ENCODE measurements around the gene FPR1.

The FPR1 gene

GRCh38 chr19:51751655-51752054, at the start of gene FPR1:
TSS of gene FPR1 (minus strand) at chr19:51751878. CDS start at chr19:51746994, 4,884 bp downstream.
- no peak for DNase-seq

- DNase-seq: no peak
Measured at GRCh38 chr19:51800473-51801244, 49.0 kb upstream of the FPR1 start.

GRCh38 chr19:51799774-51800472, 48.2 kb upstream of the FPR1 start:
- DNase-seq: no peak

GRCh38 chr19:51799034-51799773, 47.5 kb upstream of the FPR1 start:
- no peak for DNase-seq

GRCh38 chr19:51798062-51798461, 46.4 kb upstream of the FPR1 start:
- no peak for DNase-seq

GRCh38 chr19:51797480-51797879, 45.8 kb upstream of the FPR1 start:
- no peak for DNase-seq

- no peak for DNase-seq
Measured at GRCh38 chr19:51796195-51796679, 44.6 kb upstream of the FPR1 start.

GRCh38 chr19:51794885-51795490, 43.3 kb upstream of the FPR1 start, which contains the start of gene FPR3:
TSS of gene FPR3 (plus strand) at chr19:51795157. CDS start at chr19:51823749, 28,592 bp downstream.
- no peak for DNase-seq

- DNase-seq: no peak
Measured at GRCh38 chr19:51793994-51794393, 42.3 kb upstream of the FPR1 start.

- DNase-seq: no peak
Measured at GRCh38 chr19:51792932-51793331, 41.3 kb upstream of the FPR1 start.

- DNase-seq: no peak
Measured at GRCh38 chr19:51789061-51789795, 37.5 kb upstream of the FPR1 start.

- DNase-seq: no peak
Measured at GRCh38 chr19:51788029-51788428, 36.4 kb upstream of the FPR1 start.

GRCh38 chr19:51786646-51787494, 35.2 kb upstream of the FPR1 start:
- no peak for DNase-seq

GRCh38 chr19:51784922-51785690, 33.4 kb upstream of the FPR1 start:
- DNase-seq: no peak

- DNase-seq: no peak
Measured at GRCh38 chr19:51784109-51784785, 32.6 kb upstream of the FPR1 start.

- DNase-seq: no peak
Measured at GRCh38 chr19:51783372-51783771, 31.7 kb upstream of the FPR1 start.

GRCh38 chr19:51781999-51782398, 30.3 kb upstream of the FPR1 start:
- DNase-seq: no peak

GRCh38 chr19:51780270-51780669, 28.6 kb upstream of the FPR1 start:
- DNase-seq: no peak

GRCh38 chr19:51779703-51780102, 28.0 kb upstream of the FPR1 start:
- no peak for DNase-seq

GRCh38 chr19:51779181-51779580, 27.5 kb upstream of the FPR1 start:
- DNase-seq: no peak
